Kidney (tissue), 14 donors: ENCODE measurements around the gene ATP1A2. TPM values are rescaled to one million over a fixed set of nuclear protein-coding genes. Genes with fewer than 3 reads are reported as not detected.

Experiments
- DNase-seq, 5 donors: peaks; one replicate each; pipeline ENCODE4 v3.0.0-alpha.2; 2013 to 2020
- FAIRE-seq: peaks from 2 replicates; lab custom pipeline; 2012; peaks lifted over from hg19 to GRCh38; lab: Jason Lieb, UNC
- H3K27ac ChIP-seq, 2 donors: one replicate each; pipeline ENCODE4 v1.7.0; 2013; ENCODE audit warnings: low read depth in 2 of 2, low read length in 2 of 2, inconsistent platforms in 1 of 2
- H3K27me3 ChIP-seq: one replicate; pipeline ENCODE4 v1.7.1; 2013; ENCODE audit warnings: low read length, inconsistent platforms; ENCODE audit not compliant: control insufficient read depth, insufficient read depth
- H3K36me3 ChIP-seq, 3 donors: one replicate each; pipeline versions ENCODE4 v1.7.0 to v1.7.1; 2013; ENCODE audit warnings: low read length in 3 of 3, control low read depth in 1 of 3, inconsistent platforms in 1 of 3; ENCODE audit not compliant: insufficient read depth in 3 of 3, control insufficient read depth in 2 of 3
- H3K4me1 ChIP-seq, 3 donors: one replicate each; pipeline versions ENCODE4 v1.7.0 to v1.7.1; 2013; ENCODE audit warnings: low read length in 3 of 3, inconsistent platforms in 1 of 3, low read depth in 1 of 3; ENCODE audit not compliant: control insufficient read depth in 2 of 3, insufficient read depth in 2 of 3
- H3K4me3 ChIP-seq, 3 donors: one replicate each; pipeline versions ENCODE4 v1.7.0 to v1.8.1; 2013; ENCODE audit warnings: low read length in 3 of 3, control low read depth in 1 of 3, inconsistent platforms in 1 of 3
- H3K9ac ChIP-seq, 3 donors: one replicate each; pipeline versions ENCODE4 v1.7.0 to v1.7.1; 2013; ENCODE audit warnings: low read length in 3 of 3, control low read depth in 1 of 3, inconsistent platforms in 1 of 3
- H3K9me3 ChIP-seq, 3 donors: one replicate each; pipeline versions ENCODE4 v1.7.0 to v1.7.1; 2013; ENCODE audit warnings: low read length in 3 of 3, control low read depth in 1 of 3, inconsistent platforms in 1 of 3; ENCODE audit not compliant: control insufficient read depth in 2 of 3, insufficient read depth in 1 of 3
- intact Hi-C: fragments of 100-400 bp; cut with DNase I; formaldehyde crosslinking; loops from one replicate; pipeline ENCODE4 v1.11.1; 2022
- polyA plus RNA-seq: library from polyadenylated mRNA; stranded (reverse); fragments of 350-450 nt; fragmentation: Illumina TruSeq; extraction: RNeasy Lipid Tissue Mini Kit (QIAGEN cat#74804); gene quantifications from one replicate; pipeline ENCODE4 v1.2.3, GENCODE V29; 2014; ENCODE audit warnings: low read depth, low replicate concordance; ENCODE audit not compliant: insufficient read depth
- total RNA-seq: library from RNA; stranded (reverse); fragmentation: NEBNext Ultra II Directional; extraction: Animal tissue kit (Norgen Biotek cat#: 25700); gene quantifications from one replicate; pipeline ENCODE4 v1.2.1, GENCODE V29; 2021
- TF ChIP-seq, protein P1 (sequence below): IDR thresholded peaks from 3 replicates; pipeline ENCODE4 v1.5.1; 2012; ENCODE audit warnings: mild to moderate bottlenecking, moderate library complexity, borderline replicate concordance; ENCODE audit not compliant: insufficient read depth; ENCODE audit errors: extremely low read depth
- donor health status: control.
- donor health status: control.
- donor health status: control.
- donor health status: control.
- donor health status: control.
- donor health status: DM: yes; HTN: yes; CAD: no.
- donor health status: Normal renal cell carcinoma (clear cell type).

ATP1A2 gene
- total and polyA plus RNA-seq, 2 donors from 2014 or later: 4.1 to 5.5 TPM

GRCh38 chr1:160169553-160170399 lies 54.2 kb downstream of the ATP1A2 start:
- Histone ChIP-seq H3K27me3 (no peaks in the 10 kb centered on the region), H3K9ac (no peak overlapping the region), H3K27ac (no peak overlapping the region), H3K9me3 (no peaks in the 10 kb centered on the region), H3K4me1 (no peaks in the 10 kb centered on the region), H3K36me3 (no peaks in the 10 kb centered on the region), H3K4me3 (no peak overlapping the region)
- no peak for FAIRE-seq
- intact Hi-C loops: no loop called here
- TF ChIP-seq, protein P1, sequence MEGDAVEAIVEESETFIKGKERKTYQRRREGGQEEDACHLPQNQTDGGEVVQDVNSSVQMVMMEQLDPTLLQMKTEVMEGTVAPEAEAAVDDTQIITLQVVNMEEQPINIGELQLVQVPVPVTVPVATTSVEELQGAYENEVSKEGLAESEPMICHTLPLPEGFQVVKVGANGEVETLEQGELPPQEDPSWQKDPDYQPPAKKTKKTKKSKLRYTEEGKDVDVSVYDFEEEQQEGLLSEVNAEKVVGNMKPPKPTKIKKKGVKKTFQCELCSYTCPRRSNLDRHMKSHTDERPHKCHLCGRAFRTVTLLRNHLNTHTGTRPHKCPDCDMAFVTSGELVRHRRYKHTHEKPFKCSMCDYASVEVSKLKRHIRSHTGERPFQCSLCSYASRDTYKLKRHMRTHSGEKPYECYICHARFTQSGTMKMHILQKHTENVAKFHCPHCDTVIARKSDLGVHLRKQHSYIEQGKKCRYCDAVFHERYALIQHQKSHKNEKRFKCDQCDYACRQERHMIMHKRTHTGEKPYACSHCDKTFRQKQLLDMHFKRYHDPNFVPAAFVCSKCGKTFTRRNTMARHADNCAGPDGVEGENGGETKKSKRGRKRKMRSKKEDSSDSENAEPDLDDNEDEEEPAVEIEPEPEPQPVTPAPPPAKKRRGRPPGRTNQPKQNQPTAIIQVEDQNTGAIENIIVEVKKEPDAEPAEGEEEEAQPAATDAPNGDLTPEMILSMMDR: no peak
- DNase-seq: peak in 3 of 5 donors; percentile 26 to 56 (median 56)

DNA sequence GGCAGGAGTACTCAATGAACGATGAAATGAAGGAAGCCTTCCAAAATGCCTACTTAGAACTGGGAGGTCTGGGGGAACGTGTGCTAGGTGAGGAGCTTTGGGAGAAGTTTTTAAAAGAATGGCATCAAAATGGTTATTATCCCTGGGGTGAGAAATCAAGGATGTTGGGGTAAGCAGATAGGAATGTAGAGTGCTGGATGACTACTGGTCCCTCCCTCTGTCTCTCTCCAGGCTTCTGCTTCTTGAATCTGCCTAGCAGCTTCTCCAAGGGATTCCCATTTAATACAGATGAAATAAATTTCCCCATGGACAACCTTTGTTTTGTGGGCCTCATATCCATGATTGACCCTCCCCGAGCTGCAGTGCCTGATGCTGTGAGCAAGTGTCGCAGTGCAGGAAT lies 55.8 kb downstream of the ATP1A2 start:
- H3K9me3 ChIP-seq: no peaks in the 10 kb centered on the region
- intact Hi-C loops: no loop called here
- no peak overlapping the region for H3K9ac ChIP-seq
- H3K4me3 ChIP-seq: no peak overlapping the region
- H3K27ac ChIP-seq: no peak overlapping the region
- TF ChIP-seq, protein P1: no peak
- DNase-seq (no peak), FAIRE-seq (no peak)
- no peaks in the 10 kb centered on the region for H3K27me3 ChIP-seq
- H3K4me1 ChIP-seq: no peaks in the 10 kb centered on the region
- H3K36me3 ChIP-seq: no peaks in the 10 kb centered on the region

DNA sequence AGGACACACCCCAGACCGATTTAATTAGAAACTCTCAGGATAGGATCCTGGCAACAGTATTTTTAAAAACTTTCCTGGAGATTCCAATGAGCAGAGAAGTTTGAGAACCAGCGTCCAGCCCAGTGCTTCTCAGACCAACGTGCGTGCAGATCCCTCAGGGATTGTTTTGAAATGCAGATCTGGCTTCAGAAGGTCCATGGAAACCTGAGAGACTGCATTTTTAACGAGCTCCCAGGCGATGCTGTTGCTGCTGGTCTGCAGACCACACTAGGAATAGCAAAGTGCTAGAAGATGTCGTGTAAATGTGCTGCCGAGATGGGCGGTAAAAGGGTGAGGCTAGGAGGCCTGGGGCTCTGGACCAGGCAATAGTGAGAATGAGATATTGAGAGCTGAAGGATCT lies 56.4 kb downstream of the ATP1A2 start:
- Histone ChIP-seq H3K4me1 (no peaks in the 10 kb centered on the region), H3K27me3 (no peaks in the 10 kb centered on the region), H3K9ac (no peak overlapping the region), H3K27ac (no peak overlapping the region), H3K4me3 (no peak overlapping the region), H3K36me3 (no peaks in the 10 kb centered on the region), H3K9me3 (no peaks in the 10 kb centered on the region)
- intact Hi-C loops: no loop called here
- DNase-seq: peak in 2 of 5 donors; percentile 28 to 49
- TF ChIP-seq, protein P1: no peak
- no peak for FAIRE-seq
